Thoracic aorta endothelial cell (primary cell): Measurements from ENCODE around the gene HMCN2. TPM values are rescaled to one million over a fixed set of nuclear protein-coding genes. Genes with fewer than 3 reads are reported as not detected.

ENCODE experiments used
- small RNA-seq: library from RNA; depleted of rRNA; stranded (forward); fragments of <200 nt; gene quantifications from one replicate; pipeline ENCODE3, GENCODE V24; 2012
- total RNA-seq: library from RNA; depleted of rRNA; stranded (reverse); fragments of >200 nt; gene quantifications from 2 replicates; pipeline ENCODE4 v1.2.3, GENCODE V29; 2012

Gene HMCN2
- total RNA-seq: under 0.01 and 0.07 TPM in 2 replicates

GRCh38 chr9:130265431-130266235, at the start of gene HMCN2:
TSS of gene HMCN2 (plus strand) at chr9:130265760. CDS start at chr9:130265879, 119 bp downstream.

GRCh38 chr9:130444565-130445221, 179.1 kb downstream of the HMCN2 start, which contains the start of gene ASS1:
TSS of gene ASS1 (plus strand) at chr9:130444961. CDS start at chr9:130452229, 7,268 bp downstream.

Small RNAs within 50 kb of the gene (small RNA-seq; reads per million reads assigned to genes)
- not detected for gene RN7SL665P

Other genes with a start within 250 kb of the HMCN2 start
- 40.5 and 64.9 TPM in 2 replicates for gene FNBP1, start 222.6 kb upstream of the HMCN2 start, total RNA-seq
- 29.7 and 30.2 TPM in 2 replicates for gene GPR107, start 211.9 kb upstream of the HMCN2 start, total RNA-seq
- gene NCS1, start 93.4 kb upstream of the HMCN2 start, total RNA-seq: 33.1 and 50.7 TPM in 2 replicates
- 2.7 and 4.7 TPM in 2 replicates for gene ASS1, start 179.2 kb downstream of the HMCN2 start, total RNA-seq